HepG2 (cell line): Measurements from ENCODE around the gene TASP1. TPM values are rescaled to one million over a fixed set of nuclear protein-coding genes. Genes with fewer than 3 reads are reported as not detected.

ENCODE experiments used
- ATAC-seq: fragments of 200-7000 bp; cut with Tn5 transposase; 3 replicates; pipeline ENCODE4 v1.9.1; 2020; ENCODE audit warnings: mild to moderate bottlenecking, moderate library complexity
- BruUV-seq: library from RNA; stranded (reverse); fragments of 400-500 nt; replicated peaks from 2 replicates; lab custom pipeline; 2021; lab: Mats Ljungman, UMichigan
- CTCF ChIA-PET: fragments of 300-600 bp; formaldehyde crosslinking; extraction: SDS; loops from one replicate; lab custom pipeline; 2021; ENCODE audit warnings: low total read pairs, inconsistent platforms, low intra/inter-chr PET ratio; lab: Yijun Ruan, JAX
- POLR2A ChIA-PET: fragments of 350-600 bp; sonication (Branson Sonifier 250); formaldehyde crosslinking; loops from one replicate; lab custom pipeline; 2020; ENCODE audit warnings: antibody characterized with exemption, inconsistent platforms; lab: Yijun Ruan, JAX
- DNase-seq: peaks from one replicate; pipeline ENCODE4 v3.0.0-alpha.2; 2015; ENCODE audit warnings: low spot score
- FAIRE-seq: peaks from 3 replicates; lab custom pipeline; 2011; peaks lifted over from hg19 to GRCh38; lab: Jason Lieb, UNC
- H2AFZ ChIP-seq: one replicate; pipeline ENCODE4 v1.6.1; 2011; ENCODE audit warnings: low read length, inconsistent platforms
- H3K27ac ChIP-seq: fragments of 300-600 bp; 3 replicates; pipeline ENCODE4 v1.8.0; 2011; ENCODE audit warnings: mixed run types, mild to moderate bottlenecking, mixed read lengths, low read length, inconsistent platforms; ENCODE audit not compliant: insufficient read depth; ENCODE audit errors: extremely low read length
- H3K27me3 ChIP-seq, 2 experiments: fragments of 200-600 bp in 1 of 2; 2 replicates in 1 of 2; 3 replicates in 1 of 2; pipeline versions ENCODE4 v1.6.0 to v1.8.0; 2011; ENCODE audit warnings: low read length in 2 of 2, mild to moderate bottlenecking in 2 of 2, moderate library complexity in 2 of 2, inconsistent platforms in 1 of 2; ENCODE audit not compliant: insufficient read depth in 2 of 2, control insufficient read depth in 1 of 2
- H3K36me3 ChIP-seq, 2 experiments: fragments of 200-600 bp in 1 of 2; replicated peaks in 1 of 2; 2 replicates in 1 of 2; 3 replicates in 1 of 2; pipeline versions ENCODE4 v1.5.1 to v1.8.0; 2011; ENCODE audit warnings: low read length in 2 of 2, inconsistent platforms in 1 of 2; ENCODE audit not compliant: insufficient read depth in 2 of 2, control insufficient read depth in 1 of 2
- H3K4me1 ChIP-seq: 2 replicates; pipeline ENCODE4 v1.5.1; 2012; ENCODE audit warnings: low read length, inconsistent platforms; ENCODE audit not compliant: insufficient read depth
- H3K4me2 ChIP-seq: 2 replicates; pipeline ENCODE4 v1.6.0; 2011; ENCODE audit warnings: low read depth, low read length, inconsistent platforms
- H3K4me3 ChIP-seq, 3 experiments: fragments of 200-600 bp in 1 of 3; sonication (generic), shearing (Covaris generic) in 1 of 3; replicated peaks in 1 of 3; 2 replicates each; pipeline ENCODE4 v1.5.1; 2011 to 2016; ENCODE audit warnings: low read length in 3 of 3, inconsistent platforms in 2 of 3, low read depth in 2 of 3, mild to moderate bottlenecking in 2 of 3, control low read depth in 1 of 3, mixed read lengths in 1 of 3; ENCODE audit not compliant: insufficient read depth in 1 of 3
- H3K79me2 ChIP-seq: one replicate; pipeline ENCODE4 v1.6.1; 2011; ENCODE audit warnings: low read length, inconsistent platforms; ENCODE audit not compliant: insufficient read depth
- H3K9ac ChIP-seq: 2 replicates; pipeline ENCODE4 v1.6.0; 2011; ENCODE audit warnings: mild to moderate bottlenecking, low read depth, low read length, inconsistent platforms; ENCODE audit not compliant: insufficient read depth
- H3K9me3 ChIP-seq: 2 replicates; pipeline ENCODE4 v1.5.1; 2012; ENCODE audit warnings: mild to moderate bottlenecking, low read length
- H4K20me1 ChIP-seq: 2 replicates; pipeline ENCODE4 v1.6.0; 2011; ENCODE audit warnings: inconsistent platforms, mild to moderate bottlenecking, low read length, moderate library complexity; ENCODE audit not compliant: insufficient read depth
- CAMTA2 ChIP-seq: sonication (generic); formaldehyde crosslinking; IDR thresholded peaks from 2 replicates; pipeline ENCODE4 v1.4.0; 2020; ENCODE audit warnings: mild to moderate bottlenecking, missing genetic modification reagents, borderline replicate concordance
- FOSL1 ChIP-seq: sonication (generic); formaldehyde crosslinking; IDR thresholded peaks from 2 replicates; pipeline ENCODE4 v1.9.0; 2021; ENCODE audit warnings: missing genetic modification reagents, borderline replicate concordance
- FOXO4 ChIP-seq: sonication (generic); formaldehyde crosslinking; conservative IDR thresholded peaks from 2 replicates; pipeline ENCODE4 v1.8.1; 2023; ENCODE audit warnings: missing genetic modification reagents
- GATAD1 ChIP-seq: IDR thresholded peaks from 2 replicates; pipeline ENCODE4 v1.6.1; 2016; ENCODE audit warnings: missing genetic modification reagents, missing compliant biosample characterization
- HNRNPK ChIP-seq: fragments of 200-400 bp; formaldehyde crosslinking; IDR thresholded peaks from 2 replicates; pipeline ENCODE4 v1.6.1; 2018; ENCODE audit warnings: low read length, low read depth, moderate library complexity, mild to moderate bottlenecking; ENCODE audit not compliant: poor library complexity, severe bottlenecking
- MEIS1 ChIP-seq: sonication (generic); formaldehyde crosslinking; IDR thresholded peaks from 2 replicates; pipeline ENCODE4 v1.9.0; 2021; ENCODE audit warnings: mild to moderate bottlenecking, missing genetic modification reagents, moderate library complexity, borderline replicate concordance
- MIXL1 ChIP-seq: IDR thresholded peaks from 2 replicates; pipeline ENCODE4 v1.6.1; 2016
- NCOA1 ChIP-seq: sonication (generic); formaldehyde crosslinking; IDR thresholded peaks from 2 replicates; pipeline ENCODE4 v1.9.0; 2021; ENCODE audit warnings: missing genetic modification reagents
- NFIC ChIP-seq: IDR thresholded peaks from 2 replicates; pipeline ENCODE4 v1.6.1; 2012; ENCODE audit warnings: mild to moderate bottlenecking, low read length, inconsistent platforms
- PAF1 ChIP-seq: IDR thresholded peaks from 2 replicates; pipeline ENCODE4 v1.6.1; 2016; ENCODE audit warnings: missing genetic modification reagents, missing compliant biosample characterization
- PCBP2 ChIP-seq: fragments of 200-400 bp; formaldehyde crosslinking; optimal IDR thresholded peaks from 2 replicates; pipeline ENCODE3; 2018; ENCODE audit warnings: low read length, low read depth; ENCODE audit not compliant: poor library complexity, severe bottlenecking
- SYNCRIP ChIP-seq: fragments of 200-400 bp; formaldehyde crosslinking; IDR thresholded peaks from 2 replicates; pipeline ENCODE4 v1.6.1; 2018; ENCODE audit warnings: mild to moderate bottlenecking, low read depth, low read length; ENCODE audit not compliant: insufficient read depth
- ZBTB46 ChIP-seq: sonication (generic); formaldehyde crosslinking; IDR thresholded peaks from 2 replicates; pipeline ENCODE4 v1.4.0; 2020; ENCODE audit warnings: mild to moderate bottlenecking, missing genetic modification reagents, borderline replicate concordance
- ZFP82 ChIP-seq: sonication (generic); formaldehyde crosslinking; IDR thresholded peaks from 2 replicates; pipeline ENCODE4 v1.5.1; 2020; ENCODE audit warnings: mild to moderate bottlenecking, missing genetic modification reagents, borderline replicate concordance
- ZNF143 ChIP-seq: sonication (generic); formaldehyde crosslinking; IDR thresholded peaks from 2 replicates; pipeline ENCODE4 v1.4.0; 2020; ENCODE audit warnings: missing genetic modification reagents
- ZNF224 ChIP-seq: sonication (generic); formaldehyde crosslinking; IDR thresholded peaks from 2 replicates; pipeline ENCODE4 v1.5.0; 2020; ENCODE audit warnings: mild to moderate bottlenecking, missing genetic modification reagents
- WGBS: methylation state at CpG from one replicate; pipeline ENCODE4 v1.1.6; 2017; ENCODE audit warnings: low lambda C conversion rate; 5-methylcytosine and 5-hydroxymethylcytosine counted together
- in situ Hi-C: cut with HindIII; loops from 2 replicates; pipeline ENCODE4 v1.10.0; 2017; ENCODE audit warnings: low pct_unique_long_range_greater_than_20kb; ENCODE audit not compliant: extremely low pct_ligation_motif_present
- intact Hi-C: fragments of 100-400 bp; cut with micrococcal nuclease; formaldehyde crosslinking; loops from one replicate; pipeline ENCODE4 v1.10.0; 2022; ENCODE audit not compliant: unreplicated experiment
- polyA plus RNA-seq, 8 experiments: library from polyadenylated mRNA; depleted of rRNA in 3 of 8; stranded (reverse) in 7 of 8; unstranded in 1 of 8; fragments of >200 nt; fragmentation: Illumina TruSeq in 4 of 8; extraction: Trizol in 4 of 8; gene quantifications; 2 replicates each; pipeline versions ENCODE4 v1.2.1 to v1.2.3, GENCODE V29; 2011 to 2016; ENCODE audit warnings: low read depth in 4 of 8, missing spikeins in 1 of 8, mixed read lengths in 1 of 8; ENCODE audit not compliant: insufficient read depth in 1 of 8
- total RNA-seq, 5 experiments: library from RNA; depleted of rRNA; stranded (reverse); fragments of >200 nt; fragmentation: Illumina TruSeq; extraction: Trizol; gene quantifications; 2 replicates each; pipeline ENCODE4 v1.2.3, GENCODE V29; 2016; ENCODE audit warnings: low read depth in 1 of 5

TASP1 gene
- total and polyA plus RNA-seq, 2 of the 13 experiments (the other 11 are each of a cell fraction or from before 2014, with no cell fraction given) = 10.0 to 25.2 TPM

GRCh38 chr20:13656721-13657368 is 18.1 kb upstream of the TASP1 start (continued):
- TF ChIP-seq FOXO4 (CRISPR knock-in tag) (no peak), ZNF224 (CRISPR knock-in tag) (no peak), ZNF143 (CRISPR knock-in tag) (no peak), HNRNPK (no peak), MIXL1 (CRISPR knock-in tag) (no peak)

GRCh38 chr20:13654463-13655023 is 15.8 kb upstream of the TASP1 start:
- H4K20me1 ChIP-seq = no peaks in the 10 kb centered on the region
- ChIA-PET CTCF (no interaction called here), POLR2A (no interaction called here)
- no peaks in the 10 kb centered on the region for H3K79me2 ChIP-seq
- no peaks in the 10 kb centered on the region; a peak in 2 of 5 replicates for H3K27me3 ChIP-seq
- WGBS = 17% methylated on average over 2 of the region's 2 CpGs
- in situ Hi-C loops = no loop called here
- FAIRE-seq (peak; percentile 39), ATAC-seq (no peak), DNase-seq (no peak)
- H3K36me3 ChIP-seq = no peaks in the 10 kb centered on the region
- intact Hi-C loops = no loop called here
- TF ChIP-seq MEIS1 (CRISPR knock-in tag) (no peak), NCOA1 (CRISPR knock-in tag) (no peak), CAMTA2 (CRISPR knock-in tag) (no peak), PCBP2 (no peak), ZFP82 (no peak), FOSL1 (no peak), NFIC (no peak), PAF1 (CRISPR knock-in tag) (no peak), ZBTB46 (CRISPR knock-in tag) (no peak), SYNCRIP (no peak), GATAD1 (CRISPR knock-in tag) (no peak)
- no peaks in the 10 kb centered on the region for H3K4me1 ChIP-seq
- no TSS peak for BruUV-seq
- H3K4me2 ChIP-seq = no peak overlapping the region
- H2AFZ ChIP-seq = no peak overlapping the region
- no peak overlapping the region for H3K9ac ChIP-seq
- no peak overlapping the region for H3K27ac ChIP-seq
- no peaks in the 10 kb centered on the region for H3K9me3 ChIP-seq
- H3K4me3 ChIP-seq = no peak overlapping the region
